A673 (cell line): Measurements from ENCODE around the gene CYP21A2. TPM values are rescaled to one million over a fixed set of nuclear protein-coding genes. Genes with fewer than 3 reads are reported as not detected.

Source experiments
- BruUV-seq: library from RNA; stranded (reverse); fragments of 400-500 nt; replicated peaks from 2 replicates; lab custom pipeline; 2021; lab: Mats Ljungman, UMichigan
- CTCF ChIA-PET: fragments of 300-600 bp; sonication (Branson Sonifier 250); formaldehyde crosslinking; loops from one replicate; lab custom pipeline; 2022; ENCODE audit warnings: antibody characterized with exemption; lab: Charles Lee
- POLR2A ChIA-PET: fragments of 300-600 bp; sonication (Branson Sonifier 250); formaldehyde crosslinking; loops from one replicate; lab custom pipeline; 2022; ENCODE audit warnings: antibody characterized with exemption; ENCODE audit not compliant: low non-redundant PET; lab: Charles Lee
- DNase-seq: peaks from one replicate; pipeline ENCODE4 v3.0.0-alpha.2; 2015; ENCODE audit warnings: low spot score
- H3K27ac ChIP-seq: fragments of 200-600 bp; sonication (generic); 2 replicates; pipeline ENCODE4 v1.5.1; 2016; ENCODE audit warnings: mixed run types, low read depth, mild to moderate bottlenecking, mixed read lengths, antibody characterized with exemption, low read length; ENCODE audit not compliant: poor library complexity, severe bottlenecking
- H3K27me3 ChIP-seq: fragments of 200-600 bp; sonication (generic); replicated peaks from 2 replicates; pipeline ENCODE4 v1.6.1; 2017; ENCODE audit warnings: mixed run types, low read depth, mild to moderate bottlenecking, mixed read lengths, antibody characterized with exemption, low read length; ENCODE audit not compliant: insufficient read depth, poor library complexity
- H3K36me3 ChIP-seq: fragments of 200-600 bp; sonication (generic); 2 replicates; pipeline ENCODE4 v1.6.1; 2016; ENCODE audit warnings: mixed run types, mild to moderate bottlenecking, mixed read lengths, antibody characterized with exemption, low read length; ENCODE audit not compliant: insufficient read depth, poor library complexity, severe bottlenecking
- H3K4me1 ChIP-seq: fragments of 200-600 bp; sonication (generic); 2 replicates; pipeline ENCODE4 v1.6.1; 2017; ENCODE audit warnings: mixed run types, mild to moderate bottlenecking, mixed read lengths, antibody characterized with exemption, low read length; ENCODE audit not compliant: insufficient read depth, poor library complexity, severe bottlenecking
- H3K4me3 ChIP-seq: fragments of 200-600 bp; sonication (generic); 2 replicates; pipeline ENCODE4 v1.5.1; 2016; ENCODE audit warnings: low read depth, mixed run types, mild to moderate bottlenecking, mixed read lengths, low read length; ENCODE audit not compliant: poor library complexity, severe bottlenecking
- H3K9me3 ChIP-seq: fragments of 200-600 bp; sonication (generic); 2 replicates; pipeline ENCODE4 v1.6.1; 2016; ENCODE audit warnings: mixed run types, low read depth, mild to moderate bottlenecking, mixed read lengths, antibody characterized with exemption, low read length; ENCODE audit not compliant: poor library complexity, severe bottlenecking
- EZH2 ChIP-seq: fragments of 200-600 bp; sonication (generic); IDR thresholded peaks from 2 replicates; pipeline ENCODE4 v1.6.1; 2017; ENCODE audit warnings: borderline replicate concordance, low read depth, mild to moderate bottlenecking, mixed read lengths, antibody characterized with exemption, low read length; ENCODE audit not compliant: poor library complexity, severe bottlenecking
- intact Hi-C: fragments of 100-400 bp; cut with micrococcal nuclease; formaldehyde crosslinking; loops from one replicate; pipeline ENCODE4 v1.10.0; 2022; ENCODE audit not compliant: unreplicated experiment
- total RNA-seq: library from RNA; stranded (reverse); gene quantifications from 2 replicates; pipeline ENCODE4 v1.2.3, GENCODE V29; 2021
- TF ChIP-seq, protein P1 (sequence below): fragments of 300-800, 200-600 bp; sonication (generic); conservative IDR thresholded peaks from 2 replicates; pipeline ENCODE4 v1.5.1; 2017; ENCODE audit warnings: low read depth, mild to moderate bottlenecking, antibody characterized with exemption, low read length, moderate library complexity, mixed read lengths

The CYP21A2 gene
- total RNA-seq, 1 experiment from 2014 or later, result 0.15 TPM

DNA sequence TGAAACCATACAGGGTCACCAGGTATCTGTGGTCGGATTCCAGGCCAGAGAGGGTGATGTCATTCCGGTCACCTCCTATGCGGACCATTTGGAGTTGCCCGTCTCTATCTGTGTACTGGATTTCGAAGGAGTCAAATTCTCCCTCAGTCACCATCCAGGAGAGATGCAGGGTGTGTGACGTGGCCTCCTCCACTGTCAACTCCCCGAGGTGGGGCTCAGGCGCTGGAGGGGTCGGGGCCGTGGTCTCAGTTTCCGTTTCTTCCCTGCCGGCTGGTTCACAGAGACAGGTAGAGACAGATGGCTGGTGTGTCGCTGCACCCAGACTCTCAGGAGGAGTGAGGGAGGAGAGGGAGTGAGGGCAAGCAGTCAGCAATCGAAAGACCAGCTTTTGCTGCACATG, 30.7 kb downstream of the CYP21A2 start:
- no peak for DNase-seq
- TF ChIP-seq EZH2, result no peak
- TF ChIP-seq, protein P1, sequence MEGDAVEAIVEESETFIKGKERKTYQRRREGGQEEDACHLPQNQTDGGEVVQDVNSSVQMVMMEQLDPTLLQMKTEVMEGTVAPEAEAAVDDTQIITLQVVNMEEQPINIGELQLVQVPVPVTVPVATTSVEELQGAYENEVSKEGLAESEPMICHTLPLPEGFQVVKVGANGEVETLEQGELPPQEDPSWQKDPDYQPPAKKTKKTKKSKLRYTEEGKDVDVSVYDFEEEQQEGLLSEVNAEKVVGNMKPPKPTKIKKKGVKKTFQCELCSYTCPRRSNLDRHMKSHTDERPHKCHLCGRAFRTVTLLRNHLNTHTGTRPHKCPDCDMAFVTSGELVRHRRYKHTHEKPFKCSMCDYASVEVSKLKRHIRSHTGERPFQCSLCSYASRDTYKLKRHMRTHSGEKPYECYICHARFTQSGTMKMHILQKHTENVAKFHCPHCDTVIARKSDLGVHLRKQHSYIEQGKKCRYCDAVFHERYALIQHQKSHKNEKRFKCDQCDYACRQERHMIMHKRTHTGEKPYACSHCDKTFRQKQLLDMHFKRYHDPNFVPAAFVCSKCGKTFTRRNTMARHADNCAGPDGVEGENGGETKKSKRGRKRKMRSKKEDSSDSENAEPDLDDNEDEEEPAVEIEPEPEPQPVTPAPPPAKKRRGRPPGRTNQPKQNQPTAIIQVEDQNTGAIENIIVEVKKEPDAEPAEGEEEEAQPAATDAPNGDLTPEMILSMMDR, result no peak
- Histone ChIP-seq H3K36me3 (no peaks in the 10 kb centered on the region), H3K27me3 (no peaks in the 10 kb centered on the region), H3K4me1 (no peaks in the 10 kb centered on the region), H3K4me3 (no peak overlapping the region), H3K9me3 (no peaks in the 10 kb centered on the region), H3K27ac (no peak overlapping the region)
- ChIA-PET POLR2A (no interaction called here), CTCF (no interaction called here)
- no TSS peak for BruUV-seq
- intact Hi-C loops, result no loop called here

DNA sequence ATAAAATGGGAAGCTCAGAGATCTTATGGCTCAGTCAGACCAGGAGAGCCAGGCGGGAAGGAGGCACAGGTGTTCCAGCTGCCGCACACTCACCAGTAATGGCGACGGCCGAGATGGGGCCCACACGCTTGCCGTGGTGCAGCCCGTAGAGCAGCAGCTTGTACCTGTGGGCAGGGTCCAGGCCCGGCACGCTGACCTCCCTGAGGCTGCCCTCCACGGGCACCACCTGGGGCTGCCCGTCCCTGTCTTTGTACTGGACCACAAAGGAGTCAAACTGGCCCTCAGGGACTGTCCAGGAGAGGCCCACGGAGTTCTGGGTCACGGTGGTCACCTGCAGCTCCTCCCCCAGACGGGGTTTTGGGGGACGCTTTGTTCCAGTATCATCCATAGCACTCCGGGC, 31.2 kb downstream of the CYP21A2 start:
- no peak overlapping the region for H3K27ac ChIP-seq
- intact Hi-C loops, result no loop called here
- DNase-seq, result no peak
- TF ChIP-seq EZH2, result no peak
- TF ChIP-seq, protein P1, result no peak
- POLR2A ChIA-PET, result no interaction called here
- H3K4me1 ChIP-seq, result no peaks in the 10 kb centered on the region
- BruUV-seq, result no TSS peak
- CTCF ChIA-PET, result no interaction called here
- H3K9me3 ChIP-seq, result no peaks in the 10 kb centered on the region
- no peaks in the 10 kb centered on the region for H3K36me3 ChIP-seq
- no peaks in the 10 kb centered on the region for H3K27me3 ChIP-seq
- H3K4me3 ChIP-seq, result no peak overlapping the region

DNA sequence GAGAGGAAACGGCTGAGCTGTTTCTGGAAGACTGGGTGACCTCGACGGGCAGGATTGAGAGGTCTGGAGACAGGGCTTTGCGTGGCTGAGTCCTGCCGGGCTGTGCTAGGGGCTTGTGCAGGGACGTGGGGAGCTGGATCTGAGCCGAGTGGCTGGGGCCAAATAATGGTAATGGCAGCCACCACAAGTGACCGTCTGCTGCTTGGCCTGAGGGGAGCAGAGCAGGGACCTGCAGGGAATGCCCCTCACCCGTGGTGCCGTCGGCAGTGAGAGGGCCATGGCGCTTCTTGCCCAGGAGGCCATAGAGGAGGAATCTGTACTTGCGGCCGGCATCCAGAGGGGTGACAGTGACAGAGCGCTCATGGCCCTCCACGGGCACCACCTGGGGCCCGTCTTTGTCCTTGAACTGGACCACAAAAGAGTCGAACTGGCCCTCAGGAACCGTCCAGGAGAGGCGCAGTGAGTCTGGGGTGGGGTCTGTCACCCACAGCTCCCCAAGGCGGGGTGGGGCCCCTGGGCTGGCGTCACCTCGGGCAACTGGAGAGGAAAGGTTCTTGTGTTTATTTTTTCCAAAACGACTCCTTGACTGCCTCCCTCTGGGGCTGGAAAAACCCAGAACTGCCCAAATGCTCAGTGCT, 31.8 kb downstream of the CYP21A2 start:
- POLR2A ChIA-PET, result interaction anchor here (0.6 kb wide), 1 partner anchor 227 kb away, joined by 12 read pairs; no protein-coding TSS in a partner anchor
- H3K27ac ChIP-seq, result no peak overlapping the region
- DNase-seq, result no peak
- CTCF ChIA-PET, result no interaction called here
- no peaks in the 10 kb centered on the region for H3K27me3 ChIP-seq
- TF ChIP-seq EZH2, result no peak
- TF ChIP-seq, protein P1, result no peak
- no peaks in the 10 kb centered on the region for H3K36me3 ChIP-seq
- intact Hi-C loops, result no loop called here
- H3K9me3 ChIP-seq, result no peaks in the 10 kb centered on the region
- BruUV-seq, result no TSS peak
- no peak overlapping the region for H3K4me3 ChIP-seq
- no peaks in the 10 kb centered on the region for H3K4me1 ChIP-seq
